Progenitor cell of endocrine pancreas (in vitro differentiated cells): ENCODE data around the gene CYP17A1. TPM values are rescaled to one million over a fixed set of nuclear protein-coding genes. Genes with fewer than 3 reads are reported as not detected.
"Not testable (repeated sequence)": the region's sequence is repeated elsewhere in the genome, so short reads cannot be mapped to it uniquely, and the experiment has no call there.

ENCODE experiments used
- DNase-seq: peaks from one replicate; pipeline ENCODE4 v3.0.0; 2021; ENCODE audit warnings: low spot score; ENCODE audit not compliant: unreplicated experiment
- H3K27ac Mint-ChIP-seq: 2 replicates; pipeline ENCODE4 v1.8.0; 2021; ENCODE audit warnings: mild to moderate bottlenecking, moderate library complexity, mixed read lengths
- H3K27me3 Mint-ChIP-seq: 2 replicates; pipeline ENCODE4 v1.8.0; 2021; ENCODE audit warnings: mixed read lengths
- H3K36me3 Mint-ChIP-seq: 2 replicates; pipeline ENCODE4 v1.8.0; 2022; ENCODE audit warnings: mixed read lengths; ENCODE audit not compliant: insufficient read depth
- H3K4me1 Mint-ChIP-seq: 2 replicates; pipeline ENCODE4 v1.8.0; 2021; ENCODE audit warnings: low read depth, mixed read lengths
- H3K4me3 Mint-ChIP-seq: 2 replicates; pipeline ENCODE4 v1.8.0; 2021; ENCODE audit warnings: low read depth, mild to moderate bottlenecking, moderate library complexity, mixed read lengths
- H3K9me3 Mint-ChIP-seq: 2 replicates; pipeline ENCODE4 v1.8.0; 2021; ENCODE audit warnings: low read depth, mixed read lengths
- total RNA-seq: library from RNA; stranded (reverse); gene quantifications from 2 replicates; pipeline ENCODE4 v1.2.1, GENCODE V29; 2021
- TF ChIP-seq, protein P1 (sequence below): fragments of 200-600 bp; sonication (generic); IDR thresholded peaks from one replicate; pipeline ENCODE4 v1.5.0; 2021; ENCODE audit warnings: antibody characterized with exemption, mild to moderate bottlenecking; ENCODE audit not compliant: unreplicated experiment

Gene CYP17A1
- total RNA-seq, 1 donor from 2014 or later, result not detected

GRCh38 chr10:102841827-102842345, 4.7 kb upstream of the CYP17A1 start:
- peaks cover 8% of the 10 kb centered on the region for H3K36me3 Mint-ChIP-seq
- TF ChIP-seq, protein P1, sequence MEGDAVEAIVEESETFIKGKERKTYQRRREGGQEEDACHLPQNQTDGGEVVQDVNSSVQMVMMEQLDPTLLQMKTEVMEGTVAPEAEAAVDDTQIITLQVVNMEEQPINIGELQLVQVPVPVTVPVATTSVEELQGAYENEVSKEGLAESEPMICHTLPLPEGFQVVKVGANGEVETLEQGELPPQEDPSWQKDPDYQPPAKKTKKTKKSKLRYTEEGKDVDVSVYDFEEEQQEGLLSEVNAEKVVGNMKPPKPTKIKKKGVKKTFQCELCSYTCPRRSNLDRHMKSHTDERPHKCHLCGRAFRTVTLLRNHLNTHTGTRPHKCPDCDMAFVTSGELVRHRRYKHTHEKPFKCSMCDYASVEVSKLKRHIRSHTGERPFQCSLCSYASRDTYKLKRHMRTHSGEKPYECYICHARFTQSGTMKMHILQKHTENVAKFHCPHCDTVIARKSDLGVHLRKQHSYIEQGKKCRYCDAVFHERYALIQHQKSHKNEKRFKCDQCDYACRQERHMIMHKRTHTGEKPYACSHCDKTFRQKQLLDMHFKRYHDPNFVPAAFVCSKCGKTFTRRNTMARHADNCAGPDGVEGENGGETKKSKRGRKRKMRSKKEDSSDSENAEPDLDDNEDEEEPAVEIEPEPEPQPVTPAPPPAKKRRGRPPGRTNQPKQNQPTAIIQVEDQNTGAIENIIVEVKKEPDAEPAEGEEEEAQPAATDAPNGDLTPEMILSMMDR, result no peak
- H3K27ac Mint-ChIP-seq, result no peak overlapping the region
- H3K27me3 Mint-ChIP-seq, result peaks cover 10% of the 10 kb centered on the region
- H3K9me3 Mint-ChIP-seq, result peaks cover 32% of the 10 kb centered on the region
- H3K4me1 Mint-ChIP-seq, result peaks cover 3% of the 10 kb centered on the region
- no peak for DNase-seq
- no peak overlapping the region for H3K4me3 Mint-ChIP-seq

DNA sequence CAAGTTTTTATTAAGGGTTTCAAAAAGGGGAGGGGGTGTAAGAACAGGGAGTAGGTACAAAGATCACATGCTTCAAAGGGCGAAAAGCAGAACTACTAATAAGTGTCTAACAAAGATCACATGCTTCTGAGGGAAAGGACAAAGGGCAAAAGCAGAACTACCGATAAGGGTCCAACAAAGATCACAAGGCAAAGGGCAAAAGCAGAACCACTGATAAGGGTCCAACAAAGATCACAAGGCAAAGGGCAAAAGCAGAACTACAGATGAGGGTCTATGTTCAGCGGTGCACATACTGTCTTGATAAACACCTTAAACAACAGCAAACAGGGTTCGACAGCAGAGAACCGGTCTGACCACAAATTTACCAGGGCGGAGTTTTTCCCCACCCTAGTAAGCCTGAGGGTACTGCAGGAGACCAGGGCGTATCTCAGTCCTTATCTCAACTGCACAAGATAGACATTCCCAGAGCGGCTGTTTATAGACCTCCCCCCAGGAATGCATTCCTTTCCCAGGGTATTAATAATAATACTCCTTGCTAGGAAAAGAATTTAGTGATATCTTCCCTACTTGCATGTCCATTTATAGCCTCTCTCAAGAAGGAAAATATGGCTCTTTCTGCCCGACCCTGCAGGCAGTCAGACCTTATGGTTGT, 1.2 kb upstream of the CYP17A1 start:
- H3K36me3 Mint-ChIP-seq, DNase-seq, H3K4me1 Mint-ChIP-seq, H3K27ac Mint-ChIP-seq, H3K4me3 Mint-ChIP-seq: not testable (repeated sequence)
- H3K27me3 Mint-ChIP-seq, result peaks cover 16% of the 10 kb centered on the region
- H3K9me3 Mint-ChIP-seq, result peaks cover 25% of the 10 kb centered on the region

- DNase-seq, result peak; percentile 75
- H3K4me1 Mint-ChIP-seq, result no peaks in the 10 kb centered on the region
- TF ChIP-seq, protein P1, result peak; percentile 85
- no peak overlapping the region for H3K27ac Mint-ChIP-seq
- H3K36me3 Mint-ChIP-seq, result peaks cover 2% of the 10 kb centered on the region
- H3K9me3 Mint-ChIP-seq, result peaks cover 21% of the 10 kb centered on the region
- H3K27me3 Mint-ChIP-seq, result peaks cover 19% of the 10 kb centered on the region
- H3K4me3 Mint-ChIP-seq, result no peak overlapping the region
Measured at GRCh38 chr10:102835007-102835482, 2.2 kb downstream of the CYP17A1 start.

GRCh38 chr10:102834143-102834542, 3.1 kb downstream of the CYP17A1 start:
- no peak overlapping the region for H3K4me3 Mint-ChIP-seq

GRCh38 chr10:102832987-102833386, 4.2 kb downstream of the CYP17A1 start:
- Mint-ChIP-seq H3K4me1 (no peaks in the 10 kb centered on the region), H3K4me3 (no peak overlapping the region), H3K27ac (no peak overlapping the region), H3K9me3 (peaks cover 4% of the 10 kb centered on the region), H3K27me3 (peaks cover 17% of the 10 kb centered on the region), H3K36me3 (no peaks in the 10 kb centered on the region)
- TF ChIP-seq, protein P1, result no peak
- no peak for DNase-seq

More at GRCh38 chr10:102834143-102834542, 3.1 kb downstream of the CYP17A1 start:
- peaks cover 17% of the 10 kb centered on the region for H3K27me3 Mint-ChIP-seq
- H3K4me1 Mint-ChIP-seq, result no peaks in the 10 kb centered on the region
- peaks cover 2% of the 10 kb centered on the region for H3K36me3 Mint-ChIP-seq
- H3K27ac Mint-ChIP-seq, result no peak overlapping the region
- TF ChIP-seq, protein P1, result no peak
- DNase-seq, result no peak
- peaks cover 13% of the 10 kb centered on the region for H3K9me3 Mint-ChIP-seq

DNA sequence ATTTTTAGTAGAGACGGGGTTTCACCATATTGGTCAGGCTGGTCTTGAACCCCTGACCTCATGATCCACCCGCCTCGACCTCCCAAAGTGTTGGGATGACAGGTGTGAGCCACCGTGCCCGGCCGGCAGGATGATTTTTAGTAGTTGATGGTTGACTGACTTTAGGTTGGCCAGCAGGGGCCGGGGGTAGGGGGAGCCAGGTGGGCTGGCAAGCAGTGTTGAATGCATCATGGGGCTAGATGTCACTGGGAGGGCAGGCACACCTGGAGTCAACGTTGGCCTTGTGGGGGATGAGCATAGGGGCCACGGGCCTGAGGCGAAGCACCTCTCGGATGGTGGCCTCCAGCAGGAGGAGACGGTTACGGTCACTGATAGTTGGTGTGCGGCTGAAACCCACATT, 5.0 kb downstream of the CYP17A1 start:
- H3K4me3 Mint-ChIP-seq, result no peak overlapping the region
- TF ChIP-seq, protein P1, result no peak

More for the DNA sequence above, 5.0 kb downstream of the CYP17A1 start:
- no peaks in the 10 kb centered on the region for H3K9me3 Mint-ChIP-seq
- DNase-seq, result no peak
- H3K36me3 Mint-ChIP-seq, result no peaks in the 10 kb centered on the region
- H3K27me3 Mint-ChIP-seq, result peaks cover 17% of the 10 kb centered on the region
- no peak overlapping the region for H3K27ac Mint-ChIP-seq
- no peaks in the 10 kb centered on the region for H3K4me1 Mint-ChIP-seq
